ENCODE results near the gene JARID2.

The JARID2 gene

GRCh38 chr6:15449011-15449410 is 203.1 kb downstream of the JARID2 start:
- no peak for DNase-seq

GRCh38 chr6:15451738-15452137 is 205.9 kb downstream of the JARID2 start:
- no peak for DNase-seq

GRCh38 chr6:15452182-15452941 is 206.5 kb downstream of the JARID2 start:
- no peak for DNase-seq

GRCh38 chr6:15453186-15453585 is 207.3 kb downstream of the JARID2 start:
- DNase-seq, result no peak

GRCh38 chr6:15453622-15454021 is 207.8 kb downstream of the JARID2 start:
- no peak for DNase-seq

- no peak for DNase-seq
These were observed 210.6 kb downstream of the JARID2 start for GRCh38 chr6:15456422-15456821.

GRCh38 chr6:15457121-15457650 is 211.3 kb downstream of the JARID2 start:
- no peak for DNase-seq

- no peak for DNase-seq
These were observed 212.2 kb downstream of the JARID2 start for GRCh38 chr6:15458021-15458459.

- no peak for DNase-seq
These were observed 214.3 kb downstream of the JARID2 start for GRCh38 chr6:15460110-15460727.

GRCh38 chr6:15461127-15461944 is 215.5 kb downstream of the JARID2 start:
- DNase-seq, result no peak

- DNase-seq, result no peak
These were observed 216.4 kb downstream of the JARID2 start for GRCh38 chr6:15462256-15462655.

- DNase-seq, result no peak
These were observed 217.1 kb downstream of the JARID2 start for GRCh38 chr6:15462717-15463525.

- peak; percentile 66 for DNase-seq
These were observed 218.4 kb downstream of the JARID2 start for GRCh38 chr6:15464211-15464725.

- DNase-seq, result no peak
These were observed 219.3 kb downstream of the JARID2 start for GRCh38 chr6:15465212-15465611.

- DNase-seq, result no peak
These were observed 224.9 kb downstream of the JARID2 start for GRCh38 chr6:15470746-15471145.

- no peak for DNase-seq
These were observed 226.8 kb downstream of the JARID2 start for GRCh38 chr6:15472621-15473020.

- DNase-seq, result no peak
These were observed 227.3 kb downstream of the JARID2 start for GRCh38 chr6:15473174-15473573.

GRCh38 chr6:15473741-15474161 is 227.9 kb downstream of the JARID2 start:
- no peak for DNase-seq

- no peak for DNase-seq
These were observed 228.3 kb downstream of the JARID2 start for GRCh38 chr6:15474196-15474595.

- no peak for DNase-seq
These were observed 229.4 kb downstream of the JARID2 start for GRCh38 chr6:15475261-15475660.

- DNase-seq, result no peak
These were observed 230.0 kb downstream of the JARID2 start for GRCh38 chr6:15475872-15476271.

Measured in stimulated activated CD4-positive, alpha-beta T cell treated with anti-CD3 and anti-CD28 coated beads, Interleukin-15, amount 100 ng/mL, for 24 hours (primary cell).